Hepatocyte (in vitro differentiated cells): Measurements from ENCODE around the gene OBSL1. TPM values are rescaled to one million over a fixed set of nuclear protein-coding genes. Genes with fewer than 3 reads are reported as not detected.

Experiments used
- DNase-seq: peaks from one replicate; pipeline ENCODE4 v3.0.0-alpha.2; 2016; ENCODE audit warnings: low spot score
- H2AFZ ChIP-seq: fragments of 200-600 bp; sonication (generic); 2 replicates; pipeline ENCODE4 v1.6.0; 2016; ENCODE audit warnings: antibody characterized with exemption, mild to moderate bottlenecking
- H3K27ac ChIP-seq: fragments of 200-600 bp; sonication (generic); 2 replicates; pipeline ENCODE4 v1.5.1; 2016; ENCODE audit warnings: mild to moderate bottlenecking
- H3K27me3 ChIP-seq: fragments of 200-600 bp; sonication (generic); 2 replicates; pipeline ENCODE4 v1.6.1; 2016
- H3K36me3 ChIP-seq: fragments of 200-600 bp; sonication (generic); replicated peaks from 2 replicates; pipeline ENCODE4 v1.5.1; 2016; ENCODE audit warnings: low read depth; ENCODE audit not compliant: insufficient read depth
- H3K4me1 ChIP-seq: fragments of 200-600 bp; sonication (generic); 2 replicates; pipeline ENCODE4 v1.5.1; 2016; ENCODE audit warnings: mild to moderate bottlenecking, moderate library complexity; ENCODE audit not compliant: insufficient read depth
- H3K4me2 ChIP-seq: fragments of 200-600 bp; sonication (generic); 2 replicates; pipeline ENCODE4 v1.6.0; 2016
- H3K4me3 ChIP-seq: fragments of 200-600 bp; sonication (generic); 2 replicates; pipeline ENCODE4 v1.5.1; 2016; ENCODE audit warnings: mild to moderate bottlenecking
- H3K79me2 ChIP-seq: fragments of 200-600 bp; sonication (generic); 2 replicates; pipeline ENCODE4 v1.6.0; 2017; ENCODE audit warnings: mild to moderate bottlenecking
- H3K9me2 ChIP-seq: fragments of 200-600 bp; sonication (generic); replicated peaks from 2 replicates; pipeline ENCODE4 v1.6.0; 2017; ENCODE audit warnings: mild to moderate bottlenecking; ENCODE audit not compliant: insufficient read depth
- H3K9me3 ChIP-seq: fragments of 200-600 bp; sonication (generic); 2 replicates; pipeline ENCODE4 v1.5.1; 2016; ENCODE audit warnings: low read depth, mild to moderate bottlenecking
- H4K20me1 ChIP-seq: fragments of 200-600 bp; sonication (generic); 2 replicates; pipeline ENCODE4 v1.6.0; 2016; ENCODE audit warnings: mild to moderate bottlenecking; ENCODE audit not compliant: insufficient read depth, poor library complexity, severe bottlenecking
- CTCF ChIP-seq: fragments of 200-600 bp; sonication (generic); IDR thresholded peaks from 2 replicates; pipeline ENCODE4 v1.5.1; 2016; ENCODE audit warnings: antibody characterized with exemption, mild to moderate bottlenecking; ENCODE audit not compliant: poor library complexity
- EZH2 ChIP-seq: fragments of 200-600 bp; sonication (generic); IDR thresholded peaks from 2 replicates; pipeline ENCODE4 v1.6.1; 2016; ENCODE audit warnings: antibody characterized with exemption, mild to moderate bottlenecking, borderline replicate concordance
- EZH2phosphoT487 ChIP-seq: fragments of 200-600 bp; sonication (generic); IDR thresholded peaks from one replicate; pipeline ENCODE4 v1.6.1; 2018; ENCODE audit warnings: antibody characterized with exemption, mild to moderate bottlenecking, low read depth, moderate library complexity; ENCODE audit not compliant: unreplicated experiment, severe bottlenecking
- WGBS: methylation state at CpG from one replicate; pipeline ENCODE4 v1.1.6; 2016; ENCODE audit warnings: low lambda C conversion rate; ENCODE audit errors: missing lambda C conversion rate; 5-methylcytosine and 5-hydroxymethylcytosine counted together
- polyA plus RNA-seq: library from polyadenylated mRNA; unstranded; fragments of >200 nt; fragmentation: Nextera tagmentation; extraction: Ambion mirVana; gene quantifications from 2 replicates; pipeline ENCODE4 v1.2.1, GENCODE V29; 2016
- total RNA-seq: library from RNA; depleted of rRNA; stranded (reverse); fragments of >200 nt; gene quantifications from 2 replicates; pipeline ENCODE4 v1.2.3, GENCODE V29; 2014

OBSL1 gene
- total and polyA plus RNA-seq, 2 experiments from 2014 or later: 61.0 to 84.6 TPM

DNA sequence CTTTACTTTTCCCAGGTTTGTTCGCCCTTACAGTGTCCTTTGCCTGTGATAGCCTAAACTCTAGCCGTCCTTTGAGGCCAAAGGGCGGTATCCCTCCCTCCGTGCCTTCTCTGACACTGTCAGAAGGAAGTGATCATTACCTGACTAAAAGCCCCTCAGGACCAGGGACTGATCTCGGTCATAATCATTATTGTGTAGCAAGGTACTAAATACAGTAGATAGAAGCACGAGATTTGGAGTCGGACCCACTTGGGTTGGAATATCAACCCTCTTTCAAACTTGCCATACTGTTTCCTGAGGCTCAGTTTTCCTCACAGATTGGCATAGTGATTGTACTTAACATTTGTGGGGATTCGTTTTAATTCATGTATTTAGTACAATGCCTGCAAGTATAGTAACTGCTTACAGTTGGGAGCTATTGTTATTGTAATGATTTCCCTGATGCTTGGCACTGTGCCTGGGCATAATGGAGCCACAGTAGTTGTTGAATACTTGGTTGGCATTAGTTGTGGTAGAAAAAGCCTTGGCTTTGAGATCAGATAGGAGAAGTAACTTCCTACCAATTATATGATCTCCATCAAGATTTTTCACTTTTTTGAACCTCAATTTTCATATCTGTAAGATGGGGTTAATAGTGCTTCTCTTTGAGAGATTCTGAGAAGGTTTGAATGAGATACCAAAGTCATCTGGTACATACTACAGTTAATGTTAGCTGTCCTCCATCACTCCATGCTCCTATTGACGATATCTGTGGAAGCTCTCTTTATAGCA lies 27.2 kb upstream of the OBSL1 start:
- peaks cover 6% of the 10 kb centered on the region for H3K79me2 ChIP-seq
- H2AFZ ChIP-seq: peak overlapping the region; percentile 47
- 33% methylated on average over 9 of the region's 9 CpGs for whole genome bisulfite sequencing
- no peaks in the 10 kb centered on the region for H3K36me3 ChIP-seq
- no peaks in the 10 kb centered on the region for H3K9me3 ChIP-seq
- no peak for TF ChIP-seq CTCF
- no peak for TF ChIP-seq EZH2phosphoT487
- no peak for TF ChIP-seq EZH2
- peak overlapping the region; percentile 78 for H3K27ac ChIP-seq
- DNase-seq: no peak
- peaks cover 18% of the 10 kb centered on the region for H3K4me1 ChIP-seq
- H3K9me2 ChIP-seq: no peaks in the 10 kb centered on the region
- peak overlapping the region; percentile 50 for H3K4me3 ChIP-seq
- H4K20me1 ChIP-seq: no peaks in the 10 kb centered on the region
- peak overlapping the region; percentile 77 for H3K4me2 ChIP-seq
- no peaks in the 10 kb centered on the region for H3K27me3 ChIP-seq

DNA sequence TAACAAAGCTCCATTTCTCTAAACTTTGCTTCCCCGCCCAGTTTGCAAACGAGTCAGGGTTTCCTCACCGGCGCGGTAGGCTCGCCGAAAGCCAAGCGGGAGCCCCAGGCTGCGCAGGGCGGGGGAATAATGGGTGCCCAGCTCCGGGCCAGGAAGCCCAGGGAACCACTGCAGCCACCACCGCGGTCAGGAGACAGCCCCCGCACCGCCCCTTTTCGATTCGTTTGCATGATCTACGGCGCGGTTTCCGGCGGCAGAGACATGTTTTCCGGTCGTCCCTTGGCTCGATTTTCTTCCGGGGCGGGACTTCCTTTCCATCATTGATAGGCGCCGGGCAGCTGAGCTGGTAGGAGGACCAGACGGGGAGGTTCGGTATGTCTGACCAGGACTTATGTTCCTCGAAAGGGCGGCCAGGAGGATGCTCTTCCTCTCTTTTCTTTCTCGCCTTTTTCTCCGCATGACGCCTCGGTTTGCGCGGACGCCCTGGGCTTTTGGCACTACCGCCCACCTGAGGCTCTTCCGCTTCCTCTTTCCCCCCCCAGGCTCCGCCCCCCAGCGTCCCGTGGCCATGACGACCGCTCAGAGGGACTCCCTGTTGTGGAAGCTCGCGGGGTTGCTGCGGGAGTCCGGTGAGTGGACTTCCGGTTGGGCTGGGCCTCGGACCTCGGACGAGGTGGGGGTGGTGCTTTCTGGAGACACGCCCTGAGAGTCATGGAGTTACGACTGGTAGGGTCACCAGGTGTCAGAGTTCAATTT lies 26.4 kb upstream of the OBSL1 start, which contains the start of gene STK11IP:
Gene STK11IP, plus strand, starts transcription at position 306 of the 756 bp plus-strand sequence. Its CDS starts 263 bp downstream, at position 569.
- under 1% methylated on average over 52 of the region's 57 CpGs for WGBS
- Histone ChIP-seq H3K4me3 (peak within 1 kb of the TSS; percentile 50), H4K20me1 (no peaks in the 10 kb centered on the region), H3K4me1 (peaks cover 18% of the 10 kb centered on the region), H3K36me3 (no peaks in the 10 kb centered on the region), H3K27ac (peak within 1 kb of the TSS; percentile 97), H3K9me2 (no peaks in the 10 kb centered on the region), H3K4me2 (peak within 1 kb of the TSS; percentile 77), H3K27me3 (no peaks in the 10 kb centered on the region), H3K9me3 (no peaks in the 10 kb centered on the region), H2AFZ (peak within 1 kb of the TSS; percentile 47), H3K79me2 (peaks cover 6% of the 10 kb centered on the region)
- peak; percentile 97 for DNase-seq
- no peak for TF ChIP-seq EZH2
- TF ChIP-seq CTCF: no peak
- no peak for TF ChIP-seq EZH2phosphoT487

DNA sequence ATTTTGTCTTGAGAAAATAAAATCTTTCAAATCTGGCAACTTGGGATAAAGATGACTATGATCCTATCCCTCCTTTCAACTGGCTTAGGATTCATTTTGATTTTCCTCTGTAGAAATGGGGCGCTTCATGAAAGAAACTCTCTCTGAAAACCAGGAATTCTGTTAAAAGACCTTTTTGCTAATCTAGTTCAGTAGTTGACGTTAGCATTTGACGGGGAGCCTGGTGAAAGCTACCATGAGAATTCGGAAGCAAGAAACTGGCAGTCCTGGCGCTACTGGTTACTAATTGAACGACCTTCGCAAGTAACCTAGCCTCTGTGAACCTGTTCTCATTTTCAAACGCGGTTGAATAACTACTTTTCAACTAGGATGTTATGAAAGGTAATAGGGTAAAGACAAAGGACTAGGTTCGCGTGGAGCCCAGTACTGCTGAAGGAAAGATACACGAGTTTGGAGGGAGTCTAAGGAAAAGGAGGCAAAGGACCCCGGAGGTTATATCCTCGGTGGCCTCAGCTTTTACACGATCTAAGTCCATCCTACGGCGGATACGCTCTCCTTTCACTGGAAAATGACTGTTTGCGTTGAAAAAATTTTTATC lies 25.7 kb upstream of the OBSL1 start:
- H3K27me3 ChIP-seq: no peaks in the 10 kb centered on the region
- peak overlapping the region; percentile 50 for H3K4me3 ChIP-seq
- TF ChIP-seq EZH2 (no peak), EZH2phosphoT487 (no peak), CTCF (no peak)
- H3K79me2 ChIP-seq: peaks cover 6% of the 10 kb centered on the region
- peak overlapping the region; percentile 71 for H3K4me2 ChIP-seq
- no peaks in the 10 kb centered on the region for H3K9me2 ChIP-seq
- H4K20me1 ChIP-seq: no peaks in the 10 kb centered on the region
- no peaks in the 10 kb centered on the region for H3K9me3 ChIP-seq
- H3K27ac ChIP-seq: peak overlapping the region; percentile 97
- H3K36me3 ChIP-seq: no peaks in the 10 kb centered on the region
- H2AFZ ChIP-seq: peak overlapping the region; percentile 29
- H3K4me1 ChIP-seq: peaks cover 18% of the 10 kb centered on the region
- WGBS: 8% methylated on average over 19 of the region's 19 CpGs
- DNase-seq: peak; percentile 37
